Neural cell (in vitro differentiated cells): ENCODE measurements around the gene TAB3. TPM values are rescaled to one million over a fixed set of nuclear protein-coding genes. Genes with fewer than 3 reads are reported as not detected.

ENCODE experiments used
- H2AFZ ChIP-seq: fragments of 200-600, 300-800 bp; sonication (generic), shearing (Covaris generic); 2 replicates; pipeline ENCODE4 v1.6.0; 2014; ENCODE audit warnings: low read depth, mild to moderate bottlenecking, antibody characterized with exemption, low read length, moderate library complexity
- H3F3A ChIP-seq: fragments of 200-600 bp; shearing (Covaris generic); 2 replicates; pipeline ENCODE4 v1.6.1; 2016; ENCODE audit warnings: mild to moderate bottlenecking, moderate library complexity, mixed read lengths, antibody characterized with exemption, low read length; ENCODE audit not compliant: insufficient read depth, poor library complexity, severe bottlenecking
- H3K27ac ChIP-seq: fragments of 200-600, 300-800 bp; sonication (generic), shearing (Covaris generic); 2 replicates; pipeline ENCODE4 v1.5.1; 2014; ENCODE audit warnings: mild to moderate bottlenecking, low read length, moderate library complexity
- H3K27me3 ChIP-seq: fragments of 300-800, 200-600 bp; sonication (generic), shearing (Covaris generic); 2 replicates; pipeline ENCODE4 v1.6.0; 2014; ENCODE audit warnings: mild to moderate bottlenecking, low read depth, low read length, moderate library complexity; ENCODE audit not compliant: insufficient read depth
- H3K36me3 ChIP-seq: fragments of 300-800, 200-600 bp; sonication (generic), shearing (Covaris generic); 2 replicates; pipeline ENCODE4 v1.5.1; 2014; ENCODE audit warnings: mild to moderate bottlenecking, antibody characterized with exemption, low read length, moderate library complexity; ENCODE audit not compliant: insufficient read depth
- H3K4me2 ChIP-seq: fragments of 300-800, 200-600 bp; sonication (generic), shearing (Covaris generic); 2 replicates; pipeline ENCODE4 v1.6.0; 2014; ENCODE audit warnings: mild to moderate bottlenecking, low read length
- H3K4me3 ChIP-seq: fragments of 300-800, 200-600 bp; sonication (generic), shearing (Covaris generic); 2 replicates; pipeline ENCODE4 v1.5.1; 2014; ENCODE audit warnings: mild to moderate bottlenecking, low read length, moderate library complexity
- H3K79me2 ChIP-seq: fragments of 200-600 bp; shearing (Covaris generic); replicated peaks from 2 replicates; pipeline ENCODE4 v1.6.0; 2014; ENCODE audit warnings: mild to moderate bottlenecking, low read length, moderate library complexity; ENCODE audit not compliant: insufficient read depth
- H3K9ac ChIP-seq: fragments of 300-800, 200-600 bp; sonication (generic), shearing (Covaris generic); 2 replicates; pipeline ENCODE4 v1.6.1; 2016; ENCODE audit warnings: mild to moderate bottlenecking, low read length, mixed read lengths
- H3K9me2 ChIP-seq: fragments of 200-600 bp; shearing (Covaris generic); 2 replicates; pipeline ENCODE4 v1.6.1; 2016; ENCODE audit warnings: mild to moderate bottlenecking, low read length, mixed read lengths; ENCODE audit not compliant: insufficient read depth
- H3K9me3 ChIP-seq: fragments of 200-600, 300-800 bp; sonication (generic), shearing (Covaris generic); 2 replicates; pipeline ENCODE4 v1.6.1; 2016; ENCODE audit warnings: mild to moderate bottlenecking, mixed run types, low read length, moderate library complexity, mixed read lengths
- H4K20me1 ChIP-seq: fragments of 200-600 bp; shearing (Covaris generic); 2 replicates; pipeline ENCODE4 v1.6.1; 2016; ENCODE audit warnings: mild to moderate bottlenecking, mixed run types; ENCODE audit not compliant: insufficient read depth
- CTCF ChIP-seq: fragments of 450-650 bp; IDR thresholded peaks from 2 replicates; pipeline ENCODE4 v1.5.1; 2014; ENCODE audit warnings: antibody characterized with exemption, mild to moderate bottlenecking, moderate library complexity; ENCODE audit not compliant: poor library complexity, severe bottlenecking
- EP300 ChIP-seq: fragments of 450-650 bp; conservative IDR thresholded peaks from 2 replicates; pipeline ENCODE4 v1.6.1; 2014; ENCODE audit warnings: antibody characterized with exemption, mild to moderate bottlenecking, moderate library complexity; ENCODE audit not compliant: poor library complexity, severe bottlenecking
- EZH2 ChIP-seq: fragments of 200-600, 300-800 bp; shearing (Covaris generic), sonication (generic); IDR thresholded peaks from 2 replicates; pipeline ENCODE4 v1.6.1; 2014; ENCODE audit warnings: antibody characterized with exemption, low read length, borderline replicate concordance, mild to moderate bottlenecking; ENCODE audit not compliant: insufficient read depth, poor library complexity, severe bottlenecking
- MXI1 ChIP-seq: fragments of 450-650 bp; conservative IDR thresholded peaks from 2 replicates; pipeline ENCODE4 v1.6.1; 2014; ENCODE audit warnings: antibody characterized with exemption, mild to moderate bottlenecking; ENCODE audit not compliant: poor library complexity, severe bottlenecking
- POLR2AphosphoS5 ChIP-seq: IDR thresholded peaks from 2 replicates; pipeline ENCODE4 v1.6.1; 2012
- RAD21 ChIP-seq: fragments of 450-650 bp; conservative IDR thresholded peaks from 2 replicates; pipeline ENCODE4 v1.6.1; 2014; ENCODE audit warnings: antibody characterized with exemption, mild to moderate bottlenecking, moderate library complexity
- REST ChIP-seq: IDR thresholded peaks from 2 replicates; pipeline ENCODE4 v1.6.1; 2012; ENCODE audit warnings: borderline replicate concordance
- SMC3 ChIP-seq: fragments of 450-650 bp; conservative IDR thresholded peaks from 2 replicates; pipeline ENCODE4 v1.6.1; 2014; ENCODE audit warnings: antibody characterized with exemption, mild to moderate bottlenecking, moderate library complexity; ENCODE audit not compliant: poor library complexity
- TAF1 ChIP-seq: IDR thresholded peaks from 2 replicates; pipeline ENCODE4 v1.6.1; 2012; ENCODE audit warnings: low read depth
- polyA plus RNA-seq: library from polyadenylated mRNA; depleted of rRNA; stranded (reverse); fragments of >200 nt; gene quantifications from 2 replicates; pipeline ENCODE4 v1.2.3, GENCODE V29; 2014

The TAB3 gene
- polyA plus RNA-seq, 1 donor from 2014 or later, result 28.7 TPM

GRCh38 chrX:30898886-30899285, 9.8 kb upstream of the TAB3 start:
- TF ChIP-seq EZH2 (no peak), RAD21 (no peak), TAF1 (no peak), CTCF (no peak), POLR2AphosphoS5 (no peak), SMC3 (no peak), MXI1 (no peak), EP300 (no peak), REST (no peak)
- no peak overlapping the region for H3K9ac ChIP-seq
- no peaks in the 10 kb centered on the region for H3K79me2 ChIP-seq
- H3K4me2 ChIP-seq, result no peak overlapping the region
- no peak overlapping the region for H3K27ac ChIP-seq
- no peaks in the 10 kb centered on the region for H3F3A ChIP-seq
- no peak overlapping the region for H3K4me3 ChIP-seq
- no peaks in the 10 kb centered on the region for H3K27me3 ChIP-seq
- no peak overlapping the region for H2AFZ ChIP-seq
- no peaks in the 10 kb centered on the region for H4K20me1 ChIP-seq
- H3K9me3 ChIP-seq, result no peaks in the 10 kb centered on the region
- H3K9me2 ChIP-seq, result no peaks in the 10 kb centered on the region
- no peaks in the 10 kb centered on the region for H3K36me3 ChIP-seq

GRCh38 chrX:30895370-30895769, 6.3 kb upstream of the TAB3 start:
- TF ChIP-seq EP300 (no peak), REST (no peak), SMC3 (no peak), EZH2 (no peak), MXI1 (no peak)
- no peak overlapping the region for H3K4me3 ChIP-seq
- H3K9me3 ChIP-seq, result no peaks in the 10 kb centered on the region
- H3K9me2 ChIP-seq, result no peaks in the 10 kb centered on the region
- no peaks in the 10 kb centered on the region for H3K27me3 ChIP-seq
- no peaks in the 10 kb centered on the region for H4K20me1 ChIP-seq
- H2AFZ ChIP-seq, result no peak overlapping the region
- no peaks in the 10 kb centered on the region for H3K79me2 ChIP-seq
- no peaks in the 10 kb centered on the region for H3F3A ChIP-seq
- H3K4me2 ChIP-seq, result no peak overlapping the region
- H3K36me3 ChIP-seq, result no peaks in the 10 kb centered on the region
- H3K9ac ChIP-seq, result no peak overlapping the region
- H3K27ac ChIP-seq, result no peak overlapping the region
